RWPE1 (cell line): Measurements from ENCODE around the gene DAZAP2.
"Not testable (repeated sequence)": the region's sequence is repeated elsewhere in the genome, so short reads cannot be mapped to it uniquely, and the experiment has no call there.

Source experiments
- CTCF ChIA-PET: fragments of 350-600 bp; sonication (Branson Sonifier 250); formaldehyde crosslinking; extraction: SDS; loops from one replicate; lab custom pipeline; 2021; lab: Yijun Ruan, JAX
- POLR2A ChIA-PET: fragments of 400-600 bp; formaldehyde crosslinking; extraction: SDS; loops from one replicate; lab custom pipeline; 2020; ENCODE audit warnings: antibody characterized with exemption; ENCODE audit not compliant: low non-redundant PET; lab: Yijun Ruan, JAX
- DNase-seq: peaks from one replicate; pipeline ENCODE4 v3.0.0; 2012; ENCODE audit warnings: low spot score
- H3K27ac ChIP-seq: fragments of 450-650 bp; 2 replicates; pipeline ENCODE4 v1.5.1; 2017
- CTCF ChIP-seq: fragments of 450-650 bp; conservative IDR thresholded peaks from 2 replicates; pipeline ENCODE4 v1.5.1; 2017; ENCODE audit warnings: low read depth, mild to moderate bottlenecking

Gene DAZAP2

DNA sequence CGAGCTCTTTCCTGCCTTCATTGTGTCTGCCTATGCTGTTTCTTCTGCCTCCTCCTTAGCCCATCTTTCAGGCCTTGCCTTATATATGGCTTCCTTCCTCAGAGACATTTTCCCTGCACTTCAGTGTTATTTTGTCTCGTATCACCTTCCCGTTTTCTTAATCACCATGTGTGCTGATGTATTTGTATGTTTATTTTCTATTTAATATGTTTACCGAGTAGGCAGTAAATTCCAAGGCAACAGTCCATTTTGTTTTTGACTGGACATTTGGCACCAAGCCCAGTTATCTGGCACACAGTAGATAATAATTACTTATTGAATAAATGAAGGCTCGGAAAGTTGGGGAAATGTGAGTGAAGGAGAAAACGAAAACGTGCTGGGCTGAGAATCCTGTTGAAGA, 16.2 kb upstream of the DAZAP2 start:
- no peak overlapping the region for H3K27ac ChIP-seq
- no peak for TF ChIP-seq CTCF
- CTCF ChIA-PET, result interaction anchor here (0.7 kb wide), 1 partner anchor 39 kb away, joined by 3 read pairs; no protein-coding TSS in a partner anchor
- DNase-seq, result no peak
- POLR2A ChIA-PET, result no interaction called here

GRCh38 chr12:51224625-51225024, 14.0 kb upstream of the DAZAP2 start:
- POLR2A ChIA-PET, result no interaction called here
- H3K27ac ChIP-seq, result no peak overlapping the region
- DNase-seq, result no peak
- no peak for TF ChIP-seq CTCF
- CTCF ChIA-PET, result no interaction called here

DNA sequence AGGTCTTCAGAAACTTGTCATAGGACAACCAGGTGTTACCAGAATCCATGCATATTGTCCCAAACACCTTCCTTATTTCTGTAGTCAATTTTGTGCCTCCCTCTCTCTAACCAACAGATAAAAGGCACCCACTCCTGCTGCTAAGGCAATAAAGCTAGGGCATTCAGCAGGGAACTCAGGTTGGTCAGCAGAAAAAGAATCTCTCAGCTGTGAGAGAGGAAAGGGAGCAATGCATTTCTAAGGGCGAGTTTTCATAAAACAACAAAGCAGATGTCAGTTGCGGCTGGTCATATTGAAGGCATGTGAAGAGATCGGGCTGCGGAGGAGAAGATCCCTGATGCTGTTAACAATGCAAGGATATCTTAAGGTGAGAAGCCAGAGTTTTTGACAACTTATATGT, 13.4 kb upstream of the DAZAP2 start:
- DNase-seq, result no peak
- no peak overlapping the region for H3K27ac ChIP-seq
- ChIA-PET CTCF (no interaction called here), POLR2A (no interaction called here)
- no peak for TF ChIP-seq CTCF

DNA sequence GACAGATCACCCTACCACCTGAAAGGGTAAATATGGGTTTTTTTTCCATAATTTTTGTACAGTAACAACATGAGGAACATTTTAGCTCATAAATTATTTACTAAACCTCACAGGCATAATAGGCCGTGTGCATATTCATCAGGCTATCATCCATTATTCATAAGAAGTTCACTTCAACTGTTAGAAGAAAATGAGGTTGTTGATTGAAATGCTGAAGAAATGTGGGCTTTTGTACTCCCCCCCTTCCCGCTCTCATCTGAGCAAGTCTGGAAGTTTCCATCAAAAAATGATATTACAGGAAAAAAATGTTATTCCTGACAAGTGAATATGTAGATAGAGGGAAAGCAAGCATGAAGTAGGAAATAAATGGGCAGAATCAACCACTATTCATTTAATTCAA, 12.9 kb upstream of the DAZAP2 start:
- ChIA-PET CTCF (no interaction called here), POLR2A (no interaction called here)
- DNase-seq, result no peak
- TF ChIP-seq CTCF, result no peak
- no peak overlapping the region for H3K27ac ChIP-seq

DNA sequence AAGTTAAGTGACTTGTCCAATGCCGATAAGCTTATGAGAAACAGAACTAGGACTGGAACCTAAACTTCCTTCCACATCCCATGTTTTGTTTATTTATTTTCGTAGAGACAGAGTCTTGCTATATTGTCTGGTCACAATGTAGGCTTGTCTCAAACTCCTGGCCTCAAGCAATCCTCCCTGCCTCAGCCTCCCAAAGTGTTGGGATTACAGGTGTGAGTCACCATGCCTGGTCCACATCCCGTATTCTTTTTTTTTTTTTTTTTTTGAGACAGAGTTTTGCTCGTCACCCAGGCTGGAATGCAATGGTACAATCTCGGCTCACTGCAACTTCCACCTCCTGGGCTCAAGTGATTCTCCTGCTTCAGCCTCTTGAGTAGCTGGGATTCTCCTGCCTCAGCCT, 11.5 kb upstream of the DAZAP2 start:
- DNase-seq, POLR2A ChIA-PET, H3K27ac ChIP-seq, CTCF ChIA-PET: not testable (repeated sequence)

DNA sequence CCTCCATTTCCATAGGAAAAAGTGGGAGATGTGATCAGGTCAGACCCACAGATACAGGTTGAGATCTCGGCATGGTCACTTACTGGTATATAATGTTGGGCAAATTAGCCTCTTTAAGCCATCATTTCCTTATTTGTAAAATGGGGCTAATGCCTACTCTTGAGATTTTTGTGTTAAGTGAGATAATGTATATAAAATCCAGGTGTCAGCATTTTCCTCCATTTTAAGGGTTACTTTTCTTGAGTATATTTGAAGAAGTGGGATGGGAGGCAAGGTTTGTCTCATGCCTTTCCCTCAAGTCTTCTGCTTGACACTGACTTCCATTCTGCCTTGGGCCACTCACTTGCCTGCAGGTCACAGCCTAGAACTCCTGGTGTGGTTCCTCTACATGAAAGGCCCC, 10.7 kb upstream of the DAZAP2 start:
- CTCF ChIA-PET, result no interaction called here
- H3K27ac ChIP-seq, result no peak overlapping the region
- POLR2A ChIA-PET, result no interaction called here
- TF ChIP-seq CTCF, result no peak
- no peak for DNase-seq

DNA sequence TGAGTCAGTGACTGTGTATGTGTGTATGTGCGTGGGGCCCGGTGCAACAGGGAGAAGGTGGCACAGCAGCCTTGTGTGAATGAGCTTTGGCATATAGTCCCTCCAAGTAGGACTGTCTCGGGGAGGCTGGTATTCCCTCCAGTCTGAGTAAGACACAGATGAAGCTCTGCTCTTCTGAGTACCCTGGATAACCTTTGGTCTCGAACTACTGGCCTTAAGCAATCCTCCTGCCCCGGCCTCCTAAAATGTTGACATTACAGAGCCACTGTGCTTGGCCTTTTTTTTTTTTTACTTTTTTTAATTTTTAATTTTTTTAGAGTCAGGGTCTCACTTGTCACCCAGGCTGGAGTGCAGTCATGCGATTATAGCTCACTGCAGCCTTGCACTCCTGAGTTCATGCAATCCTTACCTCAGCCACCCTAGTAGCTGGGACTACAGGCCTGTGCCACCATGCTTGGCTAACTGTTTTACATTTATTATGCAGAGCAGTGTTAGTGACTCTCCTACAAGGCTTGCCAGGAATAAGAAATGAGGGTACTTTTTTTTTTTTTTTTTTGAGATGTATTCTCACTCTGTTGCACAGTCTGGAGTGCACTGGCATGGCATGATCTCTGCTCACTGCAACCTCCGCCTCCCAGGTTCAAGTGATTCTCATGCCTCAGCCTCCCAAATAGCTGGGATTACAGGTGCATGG, 9.4 kb upstream of the DAZAP2 start:
- CTCF ChIA-PET, result interaction anchor here (0.6 kb wide), 1 partner anchor 168 kb away, joined by 3 read pairs; no protein-coding TSS in a partner anchor
- no peak overlapping the region for H3K27ac ChIP-seq
- POLR2A ChIA-PET, result interaction anchor here (0.5 kb wide), 1 partner anchor 766 kb away, joined by 5 read pairs; no protein-coding TSS in a partner anchor
- no peak for DNase-seq
- no peak for TF ChIP-seq CTCF
